Gastrocnemius medialis (tissue), 4 donors: ENCODE data around the gene NRM.
"Not testable (repeated sequence)": the region's sequence is repeated elsewhere in the genome, so short reads cannot be mapped to it uniquely, and the experiment has no call there.

Experiments used
- POLR2A ChIP-seq, 2 donors: fragments of 450-650 bp; IDR thresholded peaks; one replicate each; pipeline ENCODE4 v1.6.1; 2017; ENCODE audit warnings: antibody characterized with exemption in 2 of 2, mild to moderate bottlenecking in 2 of 2, moderate library complexity in 2 of 2
- TF ChIP-seq, protein P1 (sequence below), 5 experiments: fragments of 450-650 bp in 3 of 5; fragments of 200-600 bp in 2 of 5; sonication (generic) in 2 of 5; IDR thresholded peaks in 4 of 5; conservative IDR thresholded peaks in 1 of 5; 1 replicate in 4 of 5; 2 replicates in 1 of 5; pipeline ENCODE4 v1.5.1; 2016 to 2019; ENCODE audit warnings: antibody characterized with exemption in 5 of 5, mild to moderate bottlenecking in 3 of 5, moderate library complexity in 3 of 5

DNA sequence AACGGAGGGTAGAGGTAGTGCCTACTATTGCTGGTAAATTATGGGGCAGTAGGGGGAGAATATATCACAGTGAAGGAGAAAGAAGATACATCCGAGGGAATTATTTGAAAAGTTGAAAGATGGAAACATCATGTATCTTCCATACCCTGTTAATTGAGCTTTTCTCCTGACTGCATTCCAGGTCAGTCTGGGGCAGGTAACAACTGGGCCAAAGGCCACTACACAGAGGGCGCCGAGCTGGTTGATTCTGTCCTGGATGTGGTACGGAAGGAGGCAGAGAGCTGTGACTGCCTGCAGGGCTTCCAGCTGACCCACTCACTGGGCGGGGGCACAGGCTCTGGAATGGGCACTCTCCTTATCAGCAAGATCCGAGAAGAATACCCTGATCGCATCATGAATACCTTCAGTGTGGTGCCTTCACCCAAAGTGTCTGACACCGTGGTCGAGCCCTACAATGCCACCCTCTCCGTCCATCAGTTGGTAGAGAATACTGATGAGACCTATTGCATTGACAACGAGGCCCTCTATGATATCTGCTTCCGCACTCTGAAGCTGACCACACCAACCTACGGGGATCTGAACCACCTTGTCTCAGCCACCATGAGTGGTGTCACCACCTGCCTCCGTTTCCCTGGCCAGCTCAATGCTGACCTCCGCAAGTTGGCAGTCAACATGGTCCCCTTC is 32.5 kb upstream of the NRM start:
- TF ChIP-seq, protein P1, sequence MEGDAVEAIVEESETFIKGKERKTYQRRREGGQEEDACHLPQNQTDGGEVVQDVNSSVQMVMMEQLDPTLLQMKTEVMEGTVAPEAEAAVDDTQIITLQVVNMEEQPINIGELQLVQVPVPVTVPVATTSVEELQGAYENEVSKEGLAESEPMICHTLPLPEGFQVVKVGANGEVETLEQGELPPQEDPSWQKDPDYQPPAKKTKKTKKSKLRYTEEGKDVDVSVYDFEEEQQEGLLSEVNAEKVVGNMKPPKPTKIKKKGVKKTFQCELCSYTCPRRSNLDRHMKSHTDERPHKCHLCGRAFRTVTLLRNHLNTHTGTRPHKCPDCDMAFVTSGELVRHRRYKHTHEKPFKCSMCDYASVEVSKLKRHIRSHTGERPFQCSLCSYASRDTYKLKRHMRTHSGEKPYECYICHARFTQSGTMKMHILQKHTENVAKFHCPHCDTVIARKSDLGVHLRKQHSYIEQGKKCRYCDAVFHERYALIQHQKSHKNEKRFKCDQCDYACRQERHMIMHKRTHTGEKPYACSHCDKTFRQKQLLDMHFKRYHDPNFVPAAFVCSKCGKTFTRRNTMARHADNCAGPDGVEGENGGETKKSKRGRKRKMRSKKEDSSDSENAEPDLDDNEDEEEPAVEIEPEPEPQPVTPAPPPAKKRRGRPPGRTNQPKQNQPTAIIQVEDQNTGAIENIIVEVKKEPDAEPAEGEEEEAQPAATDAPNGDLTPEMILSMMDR (IDR thresholded peaks at IDR 0.05 in 4 of 5, conservative IDR thresholded peaks at IDR 0.05 in 1 of 5): not testable (repeated sequence)
- not testable (repeated sequence) for TF ChIP-seq POLR2A (IDR thresholded peaks at IDR 0.05)
